Stimulated activated CD4-positive, alpha-beta T cell treated with anti-CD3 and anti-CD28 coated beads, TNF-alpha, amount 100 ng/mL, for 24 hours (primary cell): ENCODE data around the gene IRF3.
"Not testable (repeated sequence)": the region's sequence is repeated elsewhere in the genome, so short reads cannot be mapped to it uniquely, and the experiment has no call there.

Experiments
- DNase-seq, 3 experiments: peaks; one replicate each; pipeline ENCODE4 v3.0.0-alpha.2; 2020; ENCODE audit warnings: low read depth in 3 of 3

The IRF3 gene

DNA sequence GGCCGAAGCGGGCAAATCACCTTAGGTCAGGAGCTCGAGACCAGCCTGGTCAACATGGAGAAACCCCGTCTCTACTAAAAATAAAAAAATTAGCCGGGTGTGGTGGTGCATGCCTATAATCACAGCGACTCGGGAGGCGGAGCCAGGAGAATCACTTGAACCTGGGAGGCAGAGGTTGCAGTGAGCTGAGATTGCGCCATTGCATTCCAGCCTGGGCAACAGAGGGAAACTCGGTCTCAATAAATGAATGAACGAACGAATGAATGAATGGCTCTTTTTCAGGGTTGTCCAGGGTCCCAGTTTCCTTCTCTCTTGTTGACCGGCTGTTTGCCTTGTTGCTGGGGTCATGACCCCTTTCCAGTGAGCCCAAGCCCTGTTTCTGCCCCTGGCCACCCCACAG lies 47.8 kb downstream of the IRF3 start:
- not testable (repeated sequence) for DNase-seq

DNA sequence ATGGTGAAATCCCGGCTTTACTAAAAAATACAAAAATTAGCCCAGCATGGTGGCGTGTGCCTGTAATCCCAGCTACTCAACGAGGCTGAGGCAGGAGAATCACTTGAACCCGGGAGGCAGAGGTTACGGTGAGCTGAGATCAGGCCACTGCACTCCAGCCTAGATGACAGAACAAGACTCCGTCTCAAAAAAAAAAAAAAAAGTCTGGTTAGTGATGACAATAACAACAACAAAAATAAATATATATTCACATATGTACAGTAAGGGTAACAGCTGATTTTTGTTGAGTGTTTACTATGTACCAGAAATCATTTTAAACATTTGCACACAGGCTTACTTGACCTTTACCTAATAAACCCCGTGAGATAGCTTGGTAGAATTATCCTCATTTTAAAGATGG lies 48.7 kb downstream of the IRF3 start:
- DNase-seq: no peak

DNA sequence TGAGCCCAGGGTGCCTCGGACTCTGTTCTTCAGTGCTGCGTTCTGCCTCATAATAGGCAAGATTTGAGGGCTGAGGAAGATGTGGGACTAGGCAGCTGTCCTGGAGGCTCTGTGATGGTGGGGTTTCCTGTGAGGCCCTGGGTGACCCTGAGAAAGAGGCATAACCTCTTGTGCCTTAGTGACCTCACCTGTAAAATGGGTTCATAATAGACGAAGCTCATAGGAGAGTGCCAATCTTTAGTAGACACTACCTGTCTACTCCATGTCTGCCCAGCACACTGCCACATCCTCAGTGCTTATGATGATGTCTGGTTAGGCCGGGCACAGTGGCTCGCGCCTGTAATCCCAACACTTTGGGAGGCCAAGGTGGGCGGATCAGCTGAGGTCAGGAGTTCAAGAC lies 49.1 kb downstream of the IRF3 start:
- DNase-seq: no peak

DNA sequence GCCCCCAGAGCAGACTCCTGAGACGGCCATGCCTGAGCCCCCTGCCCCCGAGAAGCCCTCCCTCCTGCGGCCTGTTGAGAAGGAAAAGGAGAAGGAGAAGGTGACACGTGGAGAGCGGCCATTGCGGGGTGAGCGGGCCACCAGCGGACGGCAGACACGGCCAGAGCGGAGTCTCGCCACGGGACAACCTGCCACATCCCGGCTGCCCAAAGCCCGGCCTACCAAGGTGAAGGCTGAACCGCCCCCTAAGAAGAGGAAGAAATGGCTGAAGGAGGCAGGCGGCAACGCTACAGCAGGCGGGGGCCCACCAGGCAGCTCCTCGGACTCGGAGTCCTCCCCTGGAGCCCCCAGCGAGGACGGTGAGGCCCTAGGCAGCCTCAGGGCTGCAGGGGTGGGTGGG lies 49.8 kb downstream of the IRF3 start:
- DNase-seq: no peak

DNA sequence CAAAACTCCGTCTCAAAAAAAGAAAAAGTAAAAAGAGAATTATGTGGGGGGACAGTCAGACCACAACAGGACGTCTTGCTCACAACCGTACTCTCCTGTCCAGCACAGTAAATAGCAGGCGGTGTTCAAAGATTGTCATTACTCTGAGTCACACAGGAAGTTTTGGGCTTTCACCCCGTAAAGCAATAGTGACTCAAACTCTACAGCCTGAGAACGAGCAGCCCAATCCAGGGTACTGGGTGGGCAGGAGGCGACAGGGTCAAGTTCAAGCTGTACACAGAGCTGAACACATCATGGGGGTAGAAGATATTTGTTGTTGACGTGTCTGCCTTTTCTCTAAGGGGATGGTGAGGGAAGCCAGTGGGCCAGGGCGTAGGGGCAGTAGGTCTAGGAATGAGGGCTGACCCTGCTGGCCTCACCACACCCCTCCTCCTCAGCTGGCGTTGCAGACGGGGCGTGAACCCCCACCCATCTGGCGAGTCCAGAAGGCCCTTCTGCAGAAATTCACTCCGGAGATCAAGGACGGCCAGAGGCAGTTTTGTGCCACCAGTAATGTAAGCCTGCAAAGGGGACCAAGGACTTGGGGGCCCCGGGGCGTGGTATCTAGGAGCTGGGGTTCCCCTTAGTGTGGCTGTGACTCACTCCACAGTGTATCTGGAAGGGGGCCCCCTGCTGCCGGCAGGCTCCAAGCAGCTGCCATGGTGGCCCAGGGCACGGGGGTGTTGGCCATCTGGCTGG lies 51.4 kb downstream of the IRF3 start:
- DNase-seq: peak in 1 of 3 experiments; percentile 14

DNA sequence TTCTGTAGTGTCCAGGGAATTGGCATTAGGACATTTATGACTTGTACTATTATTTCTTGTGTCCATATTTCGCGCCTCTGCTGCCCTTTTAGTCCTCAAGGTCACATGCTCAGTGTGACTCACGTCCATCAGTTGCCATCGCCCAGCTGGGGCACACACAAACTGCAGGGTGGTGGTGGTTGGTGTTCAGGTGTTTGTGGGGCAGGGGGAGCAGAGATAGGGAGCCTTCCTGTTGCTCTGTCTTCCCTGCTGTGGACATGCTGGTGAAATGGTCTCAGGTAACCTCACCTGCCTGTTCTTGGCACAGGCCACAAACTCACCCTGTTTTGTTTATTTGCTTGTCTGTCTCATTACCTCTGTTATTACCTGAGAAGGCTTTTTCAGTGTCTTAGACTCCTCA lies 52.3 kb downstream of the IRF3 start:
- DNase-seq: no peak
